ENCODE data around the gene INAFM2. TPM values are rescaled to one million over a fixed set of nuclear protein-coding genes. Genes with fewer than 3 reads are reported as not detected.

The INAFM2 gene
- polyA plus RNA-seq, 3 donors, result 16.9 to 18.0 (median 17.3) TPM

DNA sequence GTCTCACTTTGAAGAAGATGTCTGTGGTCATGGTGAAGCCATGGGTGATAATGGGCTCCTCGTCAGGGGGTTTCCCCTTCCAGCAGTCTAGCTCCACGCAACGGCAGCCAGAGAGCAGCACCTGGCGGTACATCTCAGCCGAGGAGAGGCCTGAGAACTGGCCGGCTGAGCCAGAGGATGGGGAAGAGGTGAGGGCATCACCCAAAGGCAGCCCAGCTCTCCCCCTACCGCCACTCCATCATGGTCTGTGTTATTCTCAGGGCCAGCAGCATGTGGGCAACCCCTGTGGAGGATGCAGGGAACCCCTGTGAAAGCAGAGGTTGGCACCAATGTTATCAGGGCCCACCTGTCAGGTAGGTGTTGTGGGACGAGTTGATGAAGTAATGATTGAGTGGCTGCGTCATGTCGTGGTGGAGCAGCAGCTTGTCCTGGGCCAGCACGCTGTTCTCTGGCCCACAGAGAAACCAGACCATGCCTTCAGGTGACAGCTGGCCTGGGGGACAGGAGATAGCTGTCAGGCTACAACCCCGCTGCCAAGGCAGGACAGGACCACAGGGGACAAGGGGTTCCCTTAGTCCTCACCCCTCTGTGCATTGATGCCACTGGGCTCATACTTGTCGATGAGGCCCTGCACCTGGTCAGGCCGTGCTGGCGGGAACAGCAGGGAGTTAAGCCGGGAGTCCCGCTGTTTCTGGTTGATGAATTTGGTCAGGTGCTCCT lies 25.1 kb upstream of the INAFM2 start:
- no peak for DNase-seq (ENCODE audit: extremely low read depth in 1 of 11, low read depth in 9 of 11, low spot score in 4 of 11)

DNA sequence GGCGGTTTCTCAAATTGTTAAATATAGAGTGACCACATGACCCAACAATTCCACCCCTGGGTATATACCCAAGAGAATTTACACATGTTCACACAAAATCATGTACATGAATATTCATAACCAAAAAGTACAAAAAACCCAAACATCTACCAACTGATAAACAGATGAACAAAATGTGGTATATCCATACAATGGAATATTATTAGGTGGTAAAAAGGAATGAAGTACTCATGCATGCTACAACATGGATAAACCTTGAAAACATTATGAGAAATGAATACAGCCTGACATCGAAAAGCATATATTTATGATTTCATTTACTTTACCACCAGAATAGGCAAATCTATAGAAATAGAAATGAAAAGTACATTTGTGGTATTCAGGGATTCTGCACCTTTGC lies 23.1 kb upstream of the INAFM2 start:
- no peak for DNase-seq (ENCODE audit: extremely low read depth in 1 of 11, low read depth in 9 of 11, low spot score in 4 of 11)

DNA sequence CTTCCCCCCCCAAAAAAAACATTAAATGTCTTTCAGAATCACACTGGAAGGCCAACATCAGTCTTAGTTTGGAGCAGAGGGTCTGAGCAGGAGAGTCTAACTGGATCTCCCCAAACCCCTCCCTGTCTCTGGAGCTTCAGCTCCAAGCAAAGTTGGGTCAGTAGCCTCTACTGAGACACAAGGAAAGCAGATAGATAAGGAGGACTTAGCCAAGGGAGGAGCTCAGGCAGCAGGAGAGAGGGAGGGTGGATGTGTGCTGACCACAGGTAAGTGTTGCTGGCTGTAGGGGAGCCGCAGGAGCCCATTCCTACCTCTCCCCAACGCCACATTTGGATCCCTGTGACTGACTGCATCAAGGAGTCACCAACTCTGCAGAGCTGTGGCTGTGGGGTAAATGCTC lies 22.7 kb upstream of the INAFM2 start:
- DNase-seq (ENCODE audit: extremely low read depth in 1 of 11, low read depth in 9 of 11, low spot score in 4 of 11), result no peak

DNA sequence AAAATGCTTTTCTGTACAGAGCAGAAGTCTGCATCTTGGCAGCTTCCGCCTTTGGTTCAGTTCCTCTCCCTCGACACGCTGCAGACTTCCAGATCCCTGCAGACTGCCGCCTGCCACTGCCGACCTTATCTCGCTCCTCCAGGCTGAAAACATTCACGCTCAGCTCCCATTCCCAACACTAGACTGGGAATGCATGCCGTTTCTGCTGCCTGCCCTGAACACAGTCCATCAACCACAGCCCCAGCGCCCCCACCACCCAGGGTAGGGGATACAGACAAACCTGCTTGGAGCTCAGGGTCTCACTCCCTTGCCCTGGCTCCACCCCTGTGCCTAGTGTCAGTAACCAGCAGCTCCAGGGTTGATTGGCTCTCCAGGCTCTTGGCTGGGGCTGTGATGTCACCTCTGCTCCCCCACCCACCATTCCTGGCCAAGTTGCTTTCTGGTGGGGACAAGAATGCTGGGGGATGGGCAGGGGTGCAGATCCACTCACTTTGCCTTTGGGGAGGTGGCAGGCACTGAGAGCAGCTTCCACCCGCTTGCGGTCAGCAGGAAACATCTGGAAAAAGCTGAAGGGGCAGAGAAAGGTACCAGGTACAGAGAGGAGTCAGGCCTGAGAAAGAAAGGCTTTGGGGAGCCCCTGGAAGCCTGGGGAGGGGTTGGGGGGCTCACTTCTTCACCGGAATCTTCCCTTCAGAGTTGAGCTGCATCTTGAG lies 21.9 kb upstream of the INAFM2 start:
- no peak for DNase-seq (ENCODE audit: extremely low read depth in 1 of 11, low read depth in 9 of 11, low spot score in 4 of 11)

DNA sequence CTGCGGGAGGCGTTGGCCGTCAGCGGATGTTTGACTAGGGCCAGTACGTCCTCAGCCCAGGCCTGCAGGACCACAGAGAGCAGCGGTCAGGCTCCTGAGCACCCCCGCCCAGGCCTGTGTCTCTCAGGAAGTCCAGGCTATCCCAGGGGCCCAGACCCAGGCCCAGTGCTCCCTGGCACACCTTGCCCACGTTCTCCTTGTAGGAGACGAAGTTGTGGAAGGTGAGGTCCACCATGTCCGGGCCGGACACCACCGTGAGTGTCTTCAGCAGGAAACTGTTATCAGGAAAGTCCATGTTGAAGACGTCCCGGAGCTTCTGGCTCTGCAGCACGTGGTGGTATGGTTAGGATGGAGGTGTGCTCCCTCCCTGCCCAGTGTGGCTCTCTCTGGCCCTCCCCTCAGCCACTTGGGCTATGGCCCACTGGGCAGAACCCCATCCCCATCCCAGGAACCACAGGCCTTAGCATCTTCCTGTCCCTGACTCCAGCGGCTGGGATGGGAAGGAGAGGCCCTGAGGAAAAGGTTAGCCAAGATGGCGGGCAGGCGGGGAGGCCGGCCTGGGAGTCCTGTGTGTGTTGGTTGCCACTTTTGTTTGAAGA lies 21.1 kb upstream of the INAFM2 start:
- DNase-seq (ENCODE audit: extremely low read depth in 1 of 11, low read depth in 9 of 11, low spot score in 4 of 11), result no peak

DNA sequence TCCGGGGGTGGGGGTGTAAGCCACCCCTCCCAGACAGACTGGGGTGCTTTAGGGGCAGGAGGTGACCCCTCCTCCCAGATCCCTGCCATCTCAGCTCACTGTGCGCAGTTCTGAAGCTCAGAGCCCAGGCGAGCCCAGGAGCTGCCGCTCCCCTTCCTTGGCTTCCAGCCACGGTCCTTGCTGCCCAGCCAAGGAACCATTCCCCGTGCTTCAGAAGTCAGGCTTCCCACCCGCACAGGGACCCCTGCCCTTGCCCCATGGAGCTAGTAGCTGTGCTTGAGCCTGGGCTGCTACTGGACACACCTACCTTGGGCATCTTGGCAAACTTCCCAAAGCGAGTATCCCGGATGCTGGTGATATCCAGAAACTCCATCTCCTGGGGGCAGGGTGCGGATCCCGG lies 20.5 kb upstream of the INAFM2 start:
- no peak for DNase-seq (ENCODE audit: extremely low read depth in 1 of 11, low read depth in 9 of 11, low spot score in 4 of 11)

DNA sequence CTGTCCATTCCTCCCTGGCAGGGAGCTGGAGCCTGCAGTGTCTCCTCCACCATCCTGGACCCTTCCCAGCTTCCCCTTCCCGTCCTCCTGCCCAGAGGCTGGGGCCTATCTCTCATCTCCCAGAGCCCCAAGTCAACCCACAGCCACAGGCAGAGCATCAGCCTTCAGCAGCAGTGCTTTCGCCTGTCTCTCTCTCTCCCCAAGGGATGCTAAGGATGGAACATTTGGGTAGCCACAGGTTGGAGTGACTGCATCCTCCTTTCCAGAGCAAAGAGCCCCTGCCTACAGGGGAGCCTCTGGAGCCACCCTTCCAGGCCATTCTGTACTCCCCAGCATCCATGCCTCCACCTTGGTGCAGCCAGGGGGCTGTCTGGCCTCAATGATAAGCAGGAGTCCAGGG lies 19.9 kb upstream of the INAFM2 start:
- no peak for DNase-seq (ENCODE audit: extremely low read depth in 1 of 11, low read depth in 9 of 11, low spot score in 4 of 11)

DNA sequence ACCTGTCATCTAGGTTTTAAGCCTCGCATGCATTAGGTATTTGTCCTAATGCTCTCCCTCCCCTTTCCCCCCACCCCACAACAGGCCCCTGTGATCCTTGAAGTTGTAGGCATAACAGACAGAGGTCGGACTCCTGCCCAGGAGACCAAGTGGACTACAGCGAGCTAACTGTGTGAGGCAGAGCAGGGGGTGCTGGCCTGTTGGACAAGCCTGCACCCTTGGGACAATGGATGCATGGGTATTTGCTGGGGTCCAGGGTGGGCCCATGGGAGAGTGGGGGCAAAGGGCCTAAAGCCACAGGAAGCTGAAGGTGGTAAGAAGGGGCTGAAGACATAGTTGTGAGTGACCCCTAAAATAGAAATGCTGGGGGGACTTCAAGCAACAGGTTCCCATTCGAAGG lies 18.2 kb upstream of the INAFM2 start:
- DNase-seq (ENCODE audit: extremely low read depth in 1 of 11, low read depth in 9 of 11, low spot score in 4 of 11), result no peak

DNA sequence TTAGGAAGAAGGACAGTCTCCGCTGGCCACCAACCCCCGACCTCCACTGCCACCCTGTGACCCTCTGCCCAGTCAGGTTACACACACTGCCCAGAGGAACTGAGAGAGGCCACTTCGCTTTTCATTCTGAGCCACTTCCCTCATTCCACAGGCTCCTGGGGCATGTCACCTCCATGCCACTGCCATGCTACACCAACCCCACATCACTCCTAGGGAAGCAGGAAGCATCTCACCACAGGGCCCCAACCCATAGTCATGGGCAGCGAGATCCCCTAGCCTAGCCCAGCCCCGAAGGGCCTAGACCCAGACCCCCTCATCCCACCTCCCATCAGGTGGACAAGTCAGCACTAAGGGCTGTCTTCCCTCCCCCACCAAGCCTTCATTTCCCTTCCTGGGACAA lies 17.1 kb upstream of the INAFM2 start:
- no peak for DNase-seq (ENCODE audit: extremely low read depth in 1 of 11, low read depth in 9 of 11, low spot score in 4 of 11)

DNA sequence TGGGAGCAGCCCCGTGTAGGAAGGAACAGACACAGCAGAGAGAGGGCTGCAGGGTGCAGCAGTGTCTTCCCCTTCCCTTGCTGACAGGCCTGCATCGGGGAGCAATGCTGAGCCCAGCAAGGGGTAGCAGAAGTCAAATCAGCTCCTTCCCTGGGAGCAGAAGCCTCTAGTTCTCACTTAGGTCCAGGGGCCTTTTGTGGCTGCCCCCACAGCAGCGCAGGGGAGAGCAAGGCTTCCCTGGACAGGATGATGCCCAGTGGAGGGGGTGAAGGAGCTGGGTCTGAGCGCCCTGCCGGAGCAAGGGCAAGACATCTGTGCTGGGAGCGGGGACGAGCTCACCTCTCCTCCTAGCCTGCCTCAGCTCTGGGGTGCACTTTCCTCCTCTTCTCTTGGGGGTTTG lies 16.6 kb upstream of the INAFM2 start:
- no peak for DNase-seq (ENCODE audit: extremely low read depth in 1 of 11, low read depth in 9 of 11, low spot score in 4 of 11)

DNA sequence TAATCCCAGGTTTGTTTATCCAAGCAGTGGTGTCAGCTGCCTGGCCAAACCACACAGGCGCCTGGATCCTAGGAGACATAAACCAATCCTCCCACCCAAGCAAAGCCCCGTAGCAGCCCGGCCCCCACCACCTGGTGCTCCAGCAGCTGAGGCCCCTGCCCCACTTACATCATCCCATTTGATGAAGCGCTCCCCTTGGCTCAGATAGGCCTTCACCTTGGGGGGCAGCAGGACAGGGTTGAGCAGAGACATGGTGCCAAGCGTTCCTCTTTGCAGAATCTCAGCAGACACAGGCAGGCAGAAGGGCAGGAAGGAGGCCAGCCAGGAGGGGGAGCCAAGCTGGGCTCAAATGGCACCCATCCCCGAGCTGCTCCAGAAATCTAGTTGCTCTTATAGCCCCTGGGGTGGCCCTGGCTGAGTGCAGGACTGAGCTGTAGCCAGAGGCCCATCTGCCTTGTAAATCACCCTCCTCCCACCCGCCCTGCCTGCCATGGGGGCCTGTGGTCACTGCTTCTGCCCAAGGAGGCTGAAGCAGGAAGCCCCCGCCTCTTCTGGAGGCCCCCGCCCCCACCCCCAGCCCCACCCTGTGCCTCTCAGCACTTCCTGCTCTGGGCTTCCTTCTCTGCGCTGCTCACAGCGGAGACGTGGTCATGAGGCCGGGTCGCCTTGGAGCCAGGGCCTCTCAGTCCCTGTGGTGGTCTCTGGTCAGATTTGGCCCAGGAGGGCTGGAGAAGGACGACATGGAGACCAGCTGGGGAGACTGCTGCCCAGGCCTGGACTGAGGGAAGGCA lies 15.9 kb upstream of the INAFM2 start, which contains the start of gene PLCB2:
Gene PLCB2 (minus strand): TSS at position 515 of the 791 bp plus-strand sequence. CDS start 263 bp downstream, at position 252.
- DNase-seq (ENCODE audit: extremely low read depth in 1 of 11, low read depth in 9 of 11, low spot score in 4 of 11), result no peak

DNA sequence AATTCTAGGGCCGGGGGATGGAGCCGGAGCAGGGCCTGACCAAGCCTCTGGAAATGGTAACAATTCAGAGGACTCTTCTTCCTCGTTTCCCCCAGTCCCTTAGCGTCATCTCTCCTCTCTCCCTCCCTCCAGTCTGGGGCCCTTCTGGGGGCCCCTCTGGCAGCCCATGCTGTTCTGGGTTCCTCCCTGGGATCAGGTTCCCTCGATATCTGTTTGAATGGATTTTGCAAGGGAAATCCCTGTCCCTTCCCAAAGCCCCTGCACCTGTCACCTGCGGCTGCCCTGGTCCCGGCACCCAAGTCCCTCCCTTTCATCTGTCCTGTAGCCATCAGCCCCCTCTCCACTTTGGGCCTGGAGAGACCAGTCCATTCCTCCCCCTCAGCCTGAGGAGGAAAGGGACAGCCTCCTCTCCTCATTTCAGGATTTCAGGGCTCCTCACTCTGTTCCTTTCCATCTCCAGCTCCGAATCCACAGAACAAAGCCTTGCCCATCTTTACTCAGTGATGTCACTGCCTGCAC lies 14.1 kb upstream of the INAFM2 start:
- DNase-seq (ENCODE audit: extremely low read depth in 1 of 11, low read depth in 9 of 11, low spot score in 4 of 11), result no peak

DNA sequence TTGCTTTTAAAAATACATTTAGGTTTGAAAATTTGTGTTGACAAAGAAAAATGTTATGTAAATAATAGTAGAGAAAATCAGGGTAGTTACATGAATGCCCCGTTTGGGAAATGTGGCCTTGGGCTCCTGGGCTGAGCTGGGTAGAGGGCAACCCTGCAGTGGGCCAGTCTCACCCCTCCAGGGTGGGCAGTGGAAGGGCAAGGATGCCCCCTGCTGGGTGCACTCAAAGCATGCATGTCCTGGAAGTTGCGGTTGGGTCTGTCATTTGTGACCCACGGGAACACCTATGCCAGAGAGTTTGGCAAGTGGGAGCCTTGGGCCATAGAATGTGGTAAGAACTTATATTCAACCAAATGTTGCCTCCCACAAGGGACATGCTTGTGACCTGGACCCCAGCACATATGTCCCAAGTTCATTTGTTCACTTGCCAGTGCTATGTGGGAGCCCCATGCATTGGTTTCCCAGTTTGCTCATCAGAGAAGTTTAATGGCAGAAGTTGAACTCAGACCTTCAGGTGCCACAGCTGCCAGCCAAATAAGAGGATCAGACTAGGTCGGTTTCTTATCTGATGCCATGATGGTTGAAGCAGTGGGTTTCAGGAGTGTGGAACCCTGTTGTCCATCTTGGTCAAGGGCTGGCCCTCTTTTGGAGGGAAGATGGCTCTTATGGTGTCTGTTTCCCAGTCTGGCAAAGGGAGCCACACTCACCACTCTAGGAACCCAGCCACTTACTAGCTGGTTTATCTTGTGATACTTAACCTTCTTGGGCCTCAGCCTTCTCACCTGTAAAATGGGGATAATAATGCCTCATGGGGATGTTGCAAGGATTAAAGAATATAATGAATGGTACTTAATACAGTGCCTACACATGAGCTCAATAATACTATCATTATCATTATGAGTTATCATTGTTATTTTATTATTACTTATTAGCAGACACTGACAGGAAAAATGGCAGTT lies 13.2 kb upstream of the INAFM2 start:
- no peak for DNase-seq (ENCODE audit: extremely low read depth in 1 of 11, low read depth in 9 of 11, low spot score in 4 of 11)

DNA sequence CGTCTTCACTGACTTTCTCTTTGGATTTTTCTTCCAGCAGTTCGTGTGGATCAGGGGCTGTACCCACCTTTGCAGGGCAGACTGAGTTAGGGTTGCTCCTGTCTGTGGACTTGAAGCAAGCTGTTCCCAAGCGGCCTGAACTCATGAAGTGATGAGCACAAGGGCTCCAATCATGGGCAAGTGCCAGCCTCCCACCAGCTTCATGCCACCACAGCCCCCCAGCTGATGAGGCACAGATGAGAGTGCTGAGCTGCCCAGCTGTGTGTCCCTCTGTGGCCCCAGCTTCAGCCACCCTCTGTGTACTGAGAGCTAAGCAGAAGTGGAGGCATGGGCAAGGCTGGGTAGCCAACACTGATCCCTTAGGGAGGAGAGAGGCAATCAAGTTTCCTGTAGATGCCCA lies 12.5 kb upstream of the INAFM2 start:
- DNase-seq (ENCODE audit: extremely low read depth in 1 of 11, low read depth in 9 of 11, low spot score in 4 of 11), result no peak

DNA sequence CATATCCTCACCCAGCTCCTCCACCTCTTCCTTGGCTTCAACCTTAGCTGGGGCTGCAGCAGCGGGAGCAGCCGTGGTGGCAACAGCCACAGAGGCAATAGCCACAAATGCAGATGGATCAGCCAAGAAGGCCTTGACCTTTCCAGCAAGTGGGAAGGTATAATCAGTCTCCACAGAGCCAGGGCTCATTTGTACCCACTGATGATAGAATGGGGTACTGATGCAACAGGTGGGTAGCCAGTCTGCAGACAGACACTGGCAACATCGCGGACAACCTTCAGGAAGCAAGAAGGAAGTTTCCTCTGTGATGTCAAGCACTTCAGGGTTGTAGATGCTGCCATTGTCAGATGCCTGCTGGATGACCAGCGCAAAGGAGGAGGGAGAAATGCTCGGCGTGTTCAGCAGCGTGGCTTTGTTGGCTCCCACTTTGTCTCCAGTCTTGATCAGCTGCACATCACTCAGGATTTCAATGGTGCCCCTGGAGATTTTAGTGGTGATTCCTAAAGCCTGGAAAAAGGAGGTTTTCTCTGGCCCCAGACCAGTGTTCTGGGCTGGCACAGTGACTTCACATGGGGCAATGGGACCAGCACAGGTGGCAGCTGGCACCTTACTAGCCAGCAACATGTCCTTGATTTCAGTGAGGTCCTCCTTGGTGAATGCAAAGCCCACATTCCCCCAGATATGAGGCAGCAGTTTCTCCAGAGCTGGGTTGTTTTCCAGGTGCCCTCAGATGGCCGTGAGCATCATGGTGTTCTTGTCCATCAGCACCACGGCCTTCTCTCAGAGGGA lies 10.9 kb upstream of the INAFM2 start:
- no peak for DNase-seq (ENCODE audit: extremely low read depth in 1 of 11, low read depth in 9 of 11, low spot score in 4 of 11)

DNA sequence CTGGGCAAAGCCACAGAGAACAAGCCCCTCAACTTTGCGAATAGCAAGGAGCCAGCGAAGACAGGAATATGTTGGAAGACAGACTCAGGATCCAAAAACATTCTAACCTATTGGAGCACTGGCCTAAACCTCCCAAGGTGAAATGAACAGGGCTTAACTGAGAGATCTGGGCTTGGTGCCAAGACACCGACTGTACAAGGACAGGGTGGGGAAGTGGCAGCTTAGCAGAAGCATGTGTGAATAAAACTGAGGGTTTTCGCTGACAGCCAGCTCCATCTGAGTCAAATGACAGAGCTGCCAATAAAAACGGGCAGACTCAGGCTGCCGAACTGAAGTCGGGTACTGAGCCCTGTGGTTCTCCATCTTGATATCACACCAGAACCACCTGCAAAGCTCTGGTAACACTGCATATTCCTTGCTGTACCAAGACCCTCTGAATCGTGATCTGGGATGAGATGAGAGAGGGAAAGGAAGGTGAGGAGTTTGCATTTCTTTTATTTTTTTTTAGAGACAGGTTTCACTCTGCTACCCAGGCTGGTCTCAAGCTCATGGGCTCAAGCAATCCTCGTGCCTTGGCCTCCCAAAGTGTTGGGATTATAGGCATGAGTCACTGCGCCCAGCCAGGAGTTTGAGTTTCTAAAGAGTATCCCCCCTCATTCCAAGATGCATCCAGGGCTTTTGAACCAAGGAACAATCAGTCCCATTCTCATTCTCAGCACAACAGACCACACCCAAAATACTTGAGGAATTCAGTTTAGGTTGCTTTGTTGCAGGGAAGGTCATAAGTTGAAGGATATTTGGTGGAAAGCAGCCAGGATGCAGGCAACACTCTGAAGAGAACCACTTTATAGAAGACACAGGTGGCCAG lies 9.7 kb upstream of the INAFM2 start:
- DNase-seq (ENCODE audit: extremely low read depth in 1 of 11, low read depth in 9 of 11, low spot score in 4 of 11), result no peak

Measured in renal cortex interstitium (tissue), 11 donors.